DMS153 treated with DMSO at 0.1 percent for 48 hours (cell line): ENCODE results near the gene VWF.

Experiments used
- DNase-seq: peaks from one replicate; lab custom pipeline; 2025; ENCODE audit not compliant: unreplicated experiment; lab: John Stamatoyannopoulos, UW

The VWF gene

GRCh38 chr12:6061660-6062059 is 62.8 kb downstream of the VWF start:
- DNase-seq = no peak

DNA sequence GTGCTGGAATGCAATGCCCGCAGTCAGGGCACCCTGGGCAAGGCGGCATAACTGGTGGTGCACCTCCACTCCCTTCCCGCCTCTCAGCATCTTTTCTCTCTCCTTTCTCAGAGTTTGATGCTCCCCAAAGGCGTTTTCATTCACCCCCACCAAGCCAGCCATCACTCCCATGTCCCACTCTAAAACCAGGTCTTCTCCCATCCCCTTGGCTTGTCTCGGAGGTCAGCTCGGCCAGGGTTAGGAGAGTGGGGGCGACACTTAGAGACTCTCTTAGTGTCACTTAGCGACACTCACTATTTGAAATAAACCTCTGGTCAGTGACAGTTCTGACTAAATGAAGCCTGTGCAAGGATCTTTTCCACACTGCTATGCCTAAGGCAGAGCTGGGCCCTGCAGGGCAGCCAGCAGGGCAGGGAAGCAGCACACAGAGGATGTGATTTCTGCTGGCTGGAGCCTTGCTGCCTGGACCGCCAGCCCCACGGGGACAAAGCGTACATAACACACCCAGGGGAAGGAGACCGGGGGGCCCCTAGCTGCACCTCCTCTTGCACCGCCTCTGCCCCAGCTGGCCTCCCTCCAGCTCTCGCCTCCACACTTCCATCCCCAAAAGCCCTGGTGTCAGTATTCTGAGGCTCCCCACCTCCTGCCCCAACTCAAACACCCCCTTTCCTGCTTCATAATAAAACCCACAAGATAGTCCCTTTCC is 64.5 kb downstream of the VWF start:
- no peak for DNase-seq

DNA sequence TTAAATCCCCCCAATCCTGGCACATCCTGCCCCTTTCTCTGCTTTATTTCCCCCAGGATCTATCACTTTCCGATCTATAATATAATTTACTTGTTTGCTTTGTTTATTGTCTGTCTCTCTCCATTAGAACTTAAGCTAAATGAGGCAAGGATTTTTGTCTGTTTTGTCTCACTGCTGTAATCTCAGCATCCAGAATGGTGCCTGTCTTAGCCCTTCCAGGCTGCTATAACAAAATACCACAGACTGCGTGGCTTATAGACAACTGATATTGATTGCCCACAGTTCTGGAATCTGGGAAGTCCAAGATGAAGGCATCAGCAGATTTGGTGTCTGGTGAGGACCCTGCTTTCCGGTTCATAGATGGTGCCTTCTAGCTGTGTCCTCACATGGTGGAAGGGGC is 65.2 kb downstream of the VWF start:
- no peak for DNase-seq

- no peak for DNase-seq
Measured at GRCh38 chr12:6058481-6059161, 65.8 kb downstream of the VWF start.

GRCh38 chr12:6057700-6058099 is 66.8 kb downstream of the VWF start:
- no peak for DNase-seq

- DNase-seq = no peak
Measured at GRCh38 chr12:6056406-6057240, 67.8 kb downstream of the VWF start.

GRCh38 chr12:6053541-6053940 is 70.9 kb downstream of the VWF start:
- no peak for DNase-seq

- DNase-seq = no peak
Measured at GRCh38 chr12:6052940-6053329, 71.5 kb downstream of the VWF start.

- DNase-seq = no peak
Measured at GRCh38 chr12:6052206-6052939, 72.1 kb downstream of the VWF start.

DNA sequence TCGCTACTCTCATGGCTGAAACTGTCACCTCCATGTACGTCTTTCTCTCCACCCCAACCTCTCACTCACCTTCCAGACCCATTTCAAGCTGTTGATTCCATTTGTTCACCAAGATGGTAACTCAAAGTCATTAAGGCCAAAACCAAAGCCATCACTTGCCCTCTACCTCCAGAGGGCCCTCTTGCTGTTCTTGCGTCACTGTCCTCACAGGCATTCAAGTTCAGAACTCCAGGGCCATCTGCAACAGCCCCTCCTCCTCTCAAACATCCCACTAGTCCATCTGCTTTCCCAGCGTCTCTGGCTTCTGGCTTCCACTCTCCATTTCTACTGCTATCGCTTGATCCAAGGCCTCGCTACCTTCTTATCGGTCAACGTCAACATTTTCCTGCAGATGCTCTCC is 74.5 kb downstream of the VWF start:
- no peak for DNase-seq

- DNase-seq = no peak
Measured at GRCh38 chr12:6049587-6049986, 74.9 kb downstream of the VWF start.

DNA sequence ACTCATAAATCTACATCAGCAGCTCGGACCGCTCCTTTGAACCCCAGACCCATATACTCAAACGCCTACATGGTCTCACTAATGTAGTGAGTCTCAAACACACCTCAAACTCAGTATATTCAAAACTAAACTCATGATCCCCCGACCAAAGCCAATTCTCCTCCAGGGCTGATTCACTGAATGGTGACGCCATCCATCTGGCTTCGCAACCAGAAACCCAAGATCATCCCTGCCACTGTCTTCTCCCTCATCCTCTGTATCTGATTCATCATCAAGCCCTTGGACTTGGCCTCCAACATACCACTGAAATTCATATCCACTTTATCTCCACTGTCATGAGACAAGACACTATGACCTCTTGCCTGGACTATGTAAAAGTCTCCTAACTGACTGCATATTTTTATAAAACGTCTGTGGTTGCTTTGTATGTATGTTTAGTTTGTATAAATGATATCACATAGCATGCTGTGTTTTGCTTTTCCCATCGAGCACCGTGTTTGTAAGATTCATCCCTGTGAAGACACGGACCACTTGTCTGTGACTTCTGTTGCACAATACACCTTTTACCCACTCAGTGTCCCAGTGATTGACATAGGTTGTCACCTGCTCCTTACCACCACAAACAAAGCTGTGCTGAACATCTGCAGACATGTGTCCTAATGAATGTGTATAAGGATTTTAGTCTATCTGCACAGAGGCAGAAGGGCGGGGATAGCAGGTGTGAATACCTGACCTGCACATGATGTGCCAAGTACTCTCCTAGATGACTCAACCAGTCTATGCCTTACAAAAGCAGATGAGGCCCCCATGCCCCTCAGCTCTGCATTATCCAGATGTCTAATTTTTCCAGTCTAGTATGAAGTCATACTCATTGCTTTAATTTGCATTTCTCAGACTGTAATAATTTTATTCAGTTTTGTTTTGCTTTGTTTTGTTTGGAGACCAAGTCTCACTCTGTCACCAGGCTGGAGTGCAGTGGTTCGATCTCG is 76.9 kb downstream of the VWF start:
- no peak for DNase-seq

GRCh38 chr12:6046511-6047180 is 77.8 kb downstream of the VWF start:
- DNase-seq = no peak

DNA sequence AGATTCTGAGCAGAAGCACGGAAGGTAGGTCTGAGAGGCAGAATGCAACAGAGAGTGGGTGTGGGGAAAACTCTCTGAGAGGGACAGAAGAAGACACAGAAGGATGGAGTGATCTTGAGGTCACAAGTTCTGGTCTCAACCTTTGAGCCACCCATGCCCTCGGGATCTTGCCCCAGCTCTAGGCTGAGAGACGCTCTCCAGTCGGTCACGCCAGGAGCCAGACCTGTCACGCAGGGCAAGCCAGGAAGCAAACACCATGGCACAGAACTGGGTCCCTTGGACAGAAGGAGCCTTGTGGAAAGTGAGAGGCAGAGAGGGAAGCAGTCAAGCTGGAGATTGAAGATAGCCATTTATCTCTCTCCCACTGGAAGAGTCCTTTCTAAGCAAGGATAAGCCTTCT is 79.0 kb downstream of the VWF start:
- no peak for DNase-seq

GRCh38 chr12:6044082-6044481 is 80.4 kb downstream of the VWF start:
- no peak for DNase-seq

GRCh38 chr12:6042446-6042845 is 82.0 kb downstream of the VWF start:
- no peak for DNase-seq

GRCh38 chr12:6041891-6042290 is 82.6 kb downstream of the VWF start:
- no peak for DNase-seq

- DNase-seq = no peak
Measured at GRCh38 chr12:6040815-6041214, 83.7 kb downstream of the VWF start.

- peak; percentile 58 for DNase-seq
Measured at GRCh38 chr12:6039894-6040601, 84.4 kb downstream of the VWF start.
